KG1 (cell line): ENCODE measurements around the gene B3GALT6.
"Not testable (repeated sequence)": the region's sequence is repeated elsewhere in the genome, so short reads cannot be mapped to it uniquely, and the experiment has no call there.

Experiments
- DNase-seq: peaks from one replicate; lab custom pipeline; 2025; lab: John Stamatoyannopoulos, UW

Gene B3GALT6

DNA sequence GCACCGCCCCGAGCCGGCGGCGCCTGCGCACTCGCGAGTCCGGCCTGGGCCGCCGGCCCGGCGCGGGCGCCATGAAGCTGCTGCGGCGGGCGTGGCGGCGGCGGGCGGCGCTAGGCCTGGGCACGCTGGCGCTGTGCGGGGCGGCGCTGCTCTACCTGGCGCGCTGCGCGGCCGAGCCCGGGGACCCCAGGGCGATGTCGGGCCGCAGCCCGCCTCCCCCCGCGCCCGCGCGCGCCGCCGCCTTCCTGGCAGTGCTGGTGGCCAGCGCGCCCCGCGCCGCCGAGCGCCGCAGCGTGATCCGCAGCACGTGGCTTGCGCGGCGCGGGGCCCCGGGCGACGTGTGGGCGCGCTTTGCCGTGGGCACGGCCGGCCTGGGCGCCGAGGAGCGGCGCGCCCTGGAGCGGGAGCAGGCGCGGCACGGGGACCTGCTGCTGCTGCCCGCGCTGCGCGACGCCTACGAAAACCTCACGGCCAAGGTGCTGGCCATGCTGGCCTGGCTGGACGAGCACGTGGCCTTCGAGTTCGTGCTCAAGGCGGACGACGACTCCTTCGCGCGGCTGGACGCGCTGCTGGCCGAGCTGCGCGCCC, at the start of gene B3GALT6:
B3GALT6 (plus strand) TSS at position 30 of the 588 bp plus-strand sequence; CDS start at position 72, 42 bp downstream.
- no peak for DNase-seq

DNA sequence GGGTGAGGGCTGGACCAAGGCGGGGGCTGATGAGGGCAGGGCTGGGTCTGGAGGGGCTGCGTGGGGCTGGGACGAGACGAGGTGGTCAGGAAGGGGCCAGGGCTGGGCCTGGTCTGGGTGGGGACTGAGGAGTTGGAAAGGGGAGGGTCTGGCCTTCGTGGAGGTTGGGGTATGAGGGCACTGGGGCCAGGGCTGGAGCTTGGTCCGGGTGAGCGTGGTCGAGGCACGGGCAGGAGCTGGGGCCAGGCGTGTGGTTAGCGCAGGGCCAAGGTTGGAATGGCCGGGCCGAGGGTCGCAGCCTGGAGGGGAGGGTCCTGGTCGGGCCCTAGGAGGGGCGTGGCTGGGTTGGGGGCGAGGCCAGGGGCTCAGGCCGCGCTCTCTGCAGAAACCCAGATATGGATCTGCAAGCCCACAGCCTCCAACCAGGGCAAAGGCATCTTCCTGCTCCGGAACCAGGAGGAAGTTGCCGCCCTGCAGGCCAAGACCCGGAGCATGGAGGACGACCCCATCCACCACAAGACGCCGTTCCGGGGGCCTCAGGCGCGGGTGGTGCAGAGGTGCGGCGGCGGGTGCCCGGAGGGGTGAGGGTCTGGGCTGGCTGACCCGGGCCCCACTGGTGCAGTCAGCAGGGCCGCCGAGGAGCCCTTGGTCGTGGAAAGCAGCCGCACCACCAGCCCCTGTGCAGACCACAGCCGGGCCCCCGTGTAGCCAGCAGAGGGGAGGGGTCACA, 49.4 kb upstream of the B3GALT6 start:
- no peak for DNase-seq

DNA sequence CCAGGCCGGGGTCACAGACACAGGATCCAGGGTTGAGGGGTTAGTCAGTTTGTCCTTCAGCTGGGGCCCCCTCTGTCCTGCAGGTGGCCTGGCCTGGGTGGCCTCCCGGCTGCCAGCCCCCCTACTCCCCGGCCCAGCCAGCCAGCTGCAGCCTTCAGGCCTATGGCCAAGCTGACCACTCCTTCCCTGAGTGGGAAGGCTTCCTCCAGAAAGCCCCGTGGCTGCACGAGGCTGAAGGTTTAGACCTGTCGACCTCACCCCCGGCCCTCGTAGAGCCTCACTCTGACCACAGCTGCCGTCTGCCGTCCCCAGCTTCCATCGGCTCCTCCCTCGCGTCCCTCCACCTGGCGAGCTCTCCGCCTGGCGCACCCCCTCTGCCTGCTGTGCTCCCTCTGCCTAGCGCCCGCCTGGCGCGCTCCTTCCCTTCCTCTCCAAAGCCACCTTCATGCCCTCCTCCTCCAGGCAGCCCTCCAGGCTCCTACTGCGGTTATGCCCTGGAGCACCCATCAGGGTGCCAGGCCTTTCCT, 48.8 kb upstream of the B3GALT6 start:
- no peak for DNase-seq

DNA sequence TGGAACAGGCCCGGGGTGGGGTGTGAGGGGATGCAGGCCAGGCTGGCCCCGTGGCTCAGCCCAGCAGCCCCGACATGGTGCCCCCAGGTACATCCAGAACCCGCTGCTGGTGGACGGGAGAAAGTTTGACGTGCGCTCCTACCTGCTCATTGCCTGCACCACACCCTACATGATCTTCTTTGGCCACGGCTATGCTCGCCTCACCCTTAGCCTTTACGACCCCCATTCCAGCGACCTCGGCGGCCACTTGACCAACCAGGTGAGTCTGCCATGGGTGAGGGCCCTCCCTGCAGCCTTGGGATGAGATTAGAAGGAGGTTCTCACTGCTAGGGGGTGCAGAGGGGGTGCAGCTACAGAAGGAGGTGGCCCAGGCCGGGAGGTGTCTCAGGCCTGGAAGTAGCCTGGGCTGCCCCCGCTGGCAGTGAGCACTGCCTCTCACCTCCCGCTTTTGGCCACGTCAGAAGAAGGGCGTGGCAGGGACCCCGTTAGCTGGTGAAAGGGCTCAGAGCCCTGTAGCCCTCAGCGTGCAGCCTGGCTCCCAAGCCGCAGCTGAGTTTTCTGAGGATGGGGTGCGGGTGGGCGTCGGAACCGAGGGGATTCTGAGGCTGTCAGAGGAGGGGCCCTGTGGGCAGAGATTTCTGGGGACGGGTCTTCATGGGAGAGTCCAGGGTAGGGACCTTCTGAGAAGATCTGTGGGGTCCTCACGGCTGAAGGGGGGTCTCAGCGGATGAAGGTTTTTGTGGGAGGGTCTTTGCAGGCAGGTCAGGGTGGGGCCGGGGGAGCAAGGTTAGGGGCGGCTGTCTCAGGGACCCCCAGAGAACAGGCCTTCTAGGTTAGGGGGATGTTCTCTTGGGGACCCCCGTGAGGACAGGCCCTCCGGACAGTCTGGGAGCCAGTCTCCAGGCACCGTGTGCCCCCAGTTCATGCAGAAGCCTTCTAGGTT, 47.9 kb upstream of the B3GALT6 start:
- DNase-seq, result no peak

DNA sequence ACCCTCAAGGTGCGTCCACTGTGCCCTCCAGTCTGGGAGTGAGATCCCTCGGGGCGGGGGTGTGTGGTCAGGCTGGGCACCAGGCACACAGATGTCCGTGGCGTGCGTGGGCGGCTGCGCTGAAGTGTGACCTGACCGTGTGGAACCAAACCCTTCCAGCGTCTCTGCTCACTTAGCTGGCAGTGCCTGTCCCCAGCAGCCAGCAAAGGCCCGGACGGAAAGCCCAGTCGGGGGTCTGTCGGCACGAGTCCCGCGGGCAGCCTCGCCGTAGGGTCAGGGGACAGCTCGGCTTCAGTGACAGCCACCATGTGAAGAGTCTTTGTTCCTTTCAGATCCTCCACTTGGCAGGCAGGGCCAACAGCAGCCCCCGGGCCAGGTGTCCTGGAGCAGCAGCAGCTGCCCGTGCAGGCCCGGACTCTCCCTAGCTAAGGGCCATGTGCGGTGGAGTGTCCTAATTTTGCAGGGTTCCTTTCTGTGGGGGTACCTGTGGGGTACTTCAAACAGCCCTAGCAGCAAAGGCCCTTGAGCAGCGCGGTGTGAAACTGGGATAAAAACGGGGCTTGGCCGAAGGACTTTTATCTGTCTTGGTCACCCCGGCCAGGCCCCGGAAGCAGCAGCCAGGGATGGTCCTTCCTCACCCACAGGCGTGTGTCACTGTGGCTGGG, 46.8 kb upstream of the B3GALT6 start:
- no peak for DNase-seq

DNA sequence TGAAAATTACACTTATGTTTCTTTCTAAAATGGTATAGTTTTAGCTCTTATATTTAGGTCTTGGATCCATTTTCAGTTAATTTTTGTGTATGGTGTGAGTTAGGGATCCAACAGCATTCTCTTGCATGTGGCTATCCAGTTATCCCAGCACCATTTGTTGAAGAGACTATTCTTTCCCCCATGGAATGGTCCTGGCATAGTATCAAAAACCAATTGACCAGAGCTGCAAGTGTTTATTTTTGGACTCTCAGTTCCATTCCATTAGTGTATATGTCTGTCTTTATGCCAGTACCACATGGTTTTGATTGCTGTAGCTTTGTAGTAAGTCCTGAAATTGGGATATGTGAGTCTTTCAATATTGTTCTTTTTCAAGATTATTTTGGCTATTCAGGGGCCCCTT, 44.1 kb upstream of the B3GALT6 start:
- DNase-seq, result no peak

DNA sequence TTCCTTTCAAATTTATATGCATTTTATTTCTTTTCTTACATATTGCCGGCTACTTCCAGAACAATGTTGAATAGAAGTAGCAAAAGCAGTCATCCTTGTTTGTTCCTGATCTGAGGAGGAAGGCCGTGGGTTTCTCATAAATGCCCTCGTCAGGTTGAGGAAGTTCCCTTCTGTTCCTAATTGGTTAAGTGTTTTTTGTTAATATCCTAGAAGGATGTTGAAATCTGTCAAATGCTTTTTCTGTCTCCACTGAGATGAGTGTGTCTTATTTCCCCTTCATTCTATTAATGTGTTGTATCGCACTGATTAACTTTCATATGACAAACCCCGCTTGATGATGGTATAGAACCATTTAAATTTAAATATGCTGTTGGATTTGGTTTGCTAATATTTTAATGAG, 42.9 kb upstream of the B3GALT6 start:
- no peak for DNase-seq

DNA sequence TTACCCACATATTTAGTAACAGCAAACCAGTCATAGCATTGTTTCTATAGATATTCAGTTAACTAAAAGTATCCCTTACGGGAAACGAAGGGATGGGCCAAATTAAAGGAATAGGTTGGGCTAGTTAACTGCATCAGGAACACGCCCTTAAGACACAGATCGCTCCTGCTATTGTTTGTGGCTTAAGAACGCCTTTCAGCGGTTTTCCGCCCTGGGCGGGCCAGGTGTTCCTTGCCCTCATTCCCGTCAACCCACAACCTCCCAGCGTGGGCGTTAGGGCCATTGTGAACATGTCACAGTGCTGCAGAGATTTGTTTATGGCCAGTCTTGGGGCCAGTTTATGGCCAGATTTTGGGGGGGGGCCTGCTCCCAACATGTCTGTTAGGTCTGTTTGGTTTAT, 40.3 kb upstream of the B3GALT6 start:
- no peak for DNase-seq

DNA sequence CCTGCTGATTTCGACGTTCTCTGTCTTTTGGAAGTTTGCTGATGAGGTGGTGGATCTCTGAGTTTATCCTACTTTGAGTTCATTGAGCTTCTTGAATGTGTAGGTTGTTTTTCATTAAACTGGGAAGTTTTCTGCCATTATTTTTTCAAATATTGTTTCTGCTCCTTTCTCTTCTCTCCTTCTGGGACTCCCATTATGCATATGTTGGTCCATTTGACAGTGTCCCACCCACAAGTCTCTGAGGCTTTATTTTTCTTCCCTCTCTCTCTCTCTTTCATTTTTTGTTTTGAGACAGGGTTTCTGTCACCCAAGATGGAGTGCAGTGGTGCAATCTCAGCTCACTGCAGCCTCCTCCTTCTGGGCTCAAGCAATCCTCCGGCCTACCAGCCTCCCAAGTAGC, 37.3 kb upstream of the B3GALT6 start:
- DNase-seq, result no peak

DNA sequence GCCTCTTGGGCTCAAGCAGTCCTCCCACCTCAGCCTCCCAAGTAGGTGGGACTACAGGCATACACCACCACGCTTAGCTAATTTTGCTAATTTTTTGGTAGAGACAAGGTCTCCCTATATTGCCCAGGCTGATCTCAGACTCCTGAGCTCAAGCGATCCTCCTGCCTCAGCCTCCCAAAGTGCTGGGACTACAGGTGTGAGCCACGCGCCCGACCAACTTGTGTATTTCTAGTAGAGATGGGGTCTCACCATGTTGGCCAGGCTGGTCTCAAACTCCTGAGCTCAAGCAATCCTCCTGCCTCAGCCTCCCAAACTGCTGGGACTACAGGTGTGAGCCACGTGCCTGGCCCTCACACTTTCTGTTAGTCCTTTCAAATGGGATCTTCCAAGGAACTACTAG, 36.3 kb upstream of the B3GALT6 start:
- not testable (repeated sequence) for DNase-seq

DNA sequence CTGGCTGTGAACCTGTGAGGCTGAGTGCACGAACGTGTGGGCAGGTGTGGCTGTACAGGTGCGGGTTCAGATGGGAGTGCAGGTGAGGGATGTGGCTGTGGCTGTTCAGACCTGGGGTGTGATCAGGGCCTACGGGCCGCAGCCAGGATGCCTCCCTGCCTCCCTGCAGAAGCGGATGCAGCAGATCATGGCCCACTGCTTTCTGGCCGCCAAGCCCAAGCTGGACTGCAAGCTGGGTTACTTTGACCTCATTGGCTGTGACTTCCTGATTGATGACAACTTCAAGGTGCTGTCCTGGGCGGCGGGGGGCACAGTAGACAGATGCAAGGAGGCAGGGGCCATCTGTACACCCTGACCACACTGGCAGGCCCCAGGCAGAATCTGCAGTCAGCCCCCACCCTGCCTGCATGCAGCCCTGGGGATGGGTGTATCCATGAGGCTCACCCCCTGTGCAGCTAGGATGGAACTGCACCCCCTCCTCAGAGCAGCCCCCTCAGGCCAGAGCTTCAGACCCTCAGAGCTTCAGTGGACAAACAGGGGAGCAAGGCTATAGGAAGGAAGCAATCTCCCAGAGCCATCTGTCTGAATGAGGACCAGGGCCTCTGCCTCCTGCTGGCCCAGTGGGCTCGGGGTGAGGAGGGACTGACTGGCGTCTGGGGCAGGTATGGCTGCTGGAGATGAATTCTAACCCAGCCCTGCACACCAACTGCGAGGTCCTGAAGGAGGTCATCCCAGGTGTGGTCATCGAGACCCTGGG, 35.4 kb upstream of the B3GALT6 start:
- DNase-seq, result no peak

DNA sequence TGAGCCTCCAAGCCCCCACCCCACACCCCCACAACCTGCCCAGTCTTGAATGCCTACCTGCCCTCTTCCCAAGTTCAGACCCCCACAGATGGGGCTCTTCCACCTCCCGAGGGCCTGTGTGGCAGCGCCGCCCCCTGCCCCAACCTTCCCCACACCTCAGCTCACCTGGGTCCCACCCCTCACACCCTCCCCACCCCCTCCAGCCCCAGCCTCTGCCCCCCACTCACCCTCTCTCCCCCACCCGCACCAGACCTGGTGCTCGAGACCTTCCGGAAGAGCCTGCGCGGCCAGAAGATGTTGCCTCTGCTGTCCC, 34.9 kb upstream of the B3GALT6 start:
- DNase-seq, result no peak

DNA sequence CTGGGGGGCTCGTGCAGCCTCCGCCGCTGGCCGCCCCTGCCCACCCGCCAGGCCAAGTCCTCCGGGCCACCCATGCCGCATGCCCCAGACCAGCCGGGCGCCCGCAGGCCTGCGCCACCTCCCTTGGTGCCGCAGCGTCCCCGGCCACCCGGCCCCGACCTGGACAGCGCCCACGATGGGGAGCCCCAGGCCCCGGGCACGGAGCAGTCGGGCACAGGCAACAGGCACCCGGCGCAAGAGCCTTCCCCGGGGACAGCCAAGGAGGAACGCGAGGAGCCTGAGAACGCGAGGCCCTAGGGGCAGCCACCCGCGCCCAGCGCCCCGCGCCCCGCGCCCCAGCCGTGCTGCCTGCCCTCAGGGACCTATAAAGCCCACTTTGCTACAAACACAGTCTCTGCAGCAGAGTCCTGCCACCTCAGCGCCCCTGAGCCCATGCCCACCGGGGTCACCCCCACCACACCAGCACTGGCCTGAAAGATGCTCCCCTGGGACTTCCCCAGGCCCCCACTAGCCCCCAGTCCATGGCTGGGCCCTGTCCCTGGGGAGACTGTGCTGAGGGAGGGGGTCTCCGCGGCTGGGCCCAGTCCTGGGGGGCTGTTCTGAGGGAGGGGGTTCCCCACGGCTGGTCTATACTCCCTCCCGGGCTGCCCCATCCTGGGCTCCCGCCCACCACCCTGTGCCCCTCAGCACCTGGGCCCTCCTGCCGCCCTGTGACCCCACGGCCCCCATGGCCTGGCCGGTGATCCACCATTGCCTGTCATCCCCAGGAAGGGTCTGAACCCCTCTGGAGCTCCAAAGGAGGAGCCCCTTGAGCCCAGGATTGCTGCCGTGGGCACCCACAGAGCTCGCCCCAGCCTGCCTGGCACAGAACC, 34.2 kb upstream of the B3GALT6 start:
- no peak for DNase-seq

DNA sequence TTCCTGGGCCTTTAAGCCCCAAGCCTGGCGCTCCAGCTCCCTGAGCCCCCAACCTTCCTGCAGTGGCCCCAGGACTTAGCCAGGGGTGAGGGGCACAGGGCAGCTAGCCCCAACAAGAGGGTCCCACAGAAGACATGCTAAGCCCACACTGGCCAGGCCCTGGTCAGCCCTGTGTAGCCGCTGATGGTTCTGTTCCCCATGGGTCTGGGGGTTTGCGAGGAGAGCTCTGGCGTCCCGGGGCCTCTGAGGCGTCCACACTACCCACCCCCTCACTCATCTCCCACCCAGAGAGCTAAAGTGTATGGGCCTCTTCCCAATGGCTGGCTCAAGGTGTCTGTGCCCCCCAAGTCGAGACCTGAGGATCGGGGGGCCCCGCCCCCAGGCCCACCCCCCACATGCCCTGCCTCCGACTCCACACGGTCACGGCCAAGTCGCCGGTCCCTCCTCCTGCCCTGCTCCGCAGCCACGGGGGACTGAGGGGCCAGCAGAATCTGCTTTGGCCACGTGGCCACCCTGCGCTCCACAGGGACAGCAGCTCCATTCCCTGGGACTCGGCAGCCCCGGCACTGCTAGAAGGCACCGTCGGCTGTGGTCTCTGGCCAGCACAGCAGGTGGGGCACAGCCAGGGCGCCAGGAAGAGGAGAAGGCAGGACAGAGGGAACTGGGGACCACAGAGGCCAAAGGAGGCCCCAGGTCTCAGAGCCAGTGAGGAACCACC, 33.5 kb upstream of the B3GALT6 start:
- DNase-seq, result no peak

DNA sequence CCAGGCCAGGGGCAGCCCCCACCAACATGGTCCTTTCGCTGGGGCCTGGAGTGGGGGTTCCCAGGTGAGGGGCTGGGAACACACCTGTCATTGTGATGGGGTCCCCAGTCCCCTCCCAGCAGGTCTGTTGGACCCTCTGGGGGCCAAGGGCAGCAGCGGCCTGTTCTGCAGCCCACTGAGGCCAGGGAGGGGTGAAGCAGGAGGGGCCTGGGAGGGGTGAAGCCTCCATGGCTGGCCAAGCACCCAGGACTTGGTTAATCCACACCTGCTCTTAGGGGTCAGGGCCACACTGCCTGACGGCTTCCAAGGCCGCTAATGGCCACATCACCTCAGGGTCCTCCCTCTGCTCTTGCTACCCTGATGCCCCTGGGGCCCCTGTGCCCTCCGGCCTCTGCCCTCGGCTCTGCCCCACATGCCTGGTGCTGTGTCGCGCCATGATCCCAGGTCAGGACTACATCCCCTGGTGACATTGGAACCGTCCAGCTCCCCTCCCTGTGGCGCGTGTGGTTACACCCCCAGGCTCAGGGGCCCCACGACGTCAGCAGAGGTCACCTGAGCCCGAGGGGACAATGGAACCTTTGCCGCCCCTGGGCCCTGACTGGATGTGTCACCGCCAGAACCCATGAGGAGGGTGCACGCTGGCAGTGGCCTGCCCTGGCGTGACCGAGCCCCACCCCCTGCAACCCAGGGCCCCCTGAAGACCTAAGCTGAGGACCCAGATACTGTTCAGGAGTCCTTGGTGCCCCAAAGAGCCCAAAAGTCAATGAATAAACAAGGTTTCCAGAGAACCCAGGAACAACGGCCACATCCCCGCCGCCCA, 32.7 kb upstream of the B3GALT6 start:
- DNase-seq, result no peak

DNA sequence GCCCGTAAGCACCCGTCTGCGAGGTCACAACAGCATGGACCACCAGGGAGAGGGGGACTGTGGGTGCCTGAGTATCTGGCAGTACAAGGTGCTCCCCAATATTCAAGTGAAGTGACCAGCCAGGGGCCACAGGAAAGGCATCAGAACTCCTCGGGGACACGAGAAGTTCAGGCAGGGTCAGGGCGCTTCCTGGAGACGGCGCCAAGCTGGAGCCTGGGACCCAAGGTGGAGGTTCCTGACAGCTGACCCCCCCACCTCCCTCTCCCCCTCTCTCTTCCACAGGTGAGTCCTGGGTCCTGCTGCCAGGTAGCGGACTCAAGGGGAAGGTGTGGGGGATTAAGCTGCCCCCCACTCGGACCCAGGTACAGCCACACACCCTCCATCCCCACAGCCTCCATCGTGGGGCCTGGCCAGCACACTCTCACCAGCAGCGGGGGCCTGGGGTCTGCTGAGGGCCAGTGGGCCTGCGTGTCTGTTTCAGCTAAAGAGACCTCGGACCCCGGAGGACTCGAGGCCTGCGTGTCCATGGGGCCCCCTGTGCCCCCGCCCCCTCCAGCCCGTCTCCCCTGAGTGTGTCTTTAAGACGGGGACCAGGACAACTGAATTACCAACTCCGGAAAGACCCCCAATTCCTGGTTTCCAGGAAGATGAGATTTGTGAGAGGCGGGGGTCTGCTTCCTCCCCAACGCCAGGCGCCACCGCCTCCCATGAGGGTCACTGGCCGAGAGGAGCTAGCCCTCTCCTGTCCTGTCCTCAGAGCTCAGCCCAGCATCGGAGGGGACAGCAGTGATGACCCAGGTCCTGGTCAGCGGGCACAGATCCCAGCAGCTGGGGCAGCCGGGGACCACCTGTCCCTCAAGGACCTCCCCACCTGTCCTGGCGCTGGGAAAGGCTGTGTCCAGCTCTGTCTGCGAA, 31.8 kb upstream of the B3GALT6 start:
- DNase-seq, result no peak

DNA sequence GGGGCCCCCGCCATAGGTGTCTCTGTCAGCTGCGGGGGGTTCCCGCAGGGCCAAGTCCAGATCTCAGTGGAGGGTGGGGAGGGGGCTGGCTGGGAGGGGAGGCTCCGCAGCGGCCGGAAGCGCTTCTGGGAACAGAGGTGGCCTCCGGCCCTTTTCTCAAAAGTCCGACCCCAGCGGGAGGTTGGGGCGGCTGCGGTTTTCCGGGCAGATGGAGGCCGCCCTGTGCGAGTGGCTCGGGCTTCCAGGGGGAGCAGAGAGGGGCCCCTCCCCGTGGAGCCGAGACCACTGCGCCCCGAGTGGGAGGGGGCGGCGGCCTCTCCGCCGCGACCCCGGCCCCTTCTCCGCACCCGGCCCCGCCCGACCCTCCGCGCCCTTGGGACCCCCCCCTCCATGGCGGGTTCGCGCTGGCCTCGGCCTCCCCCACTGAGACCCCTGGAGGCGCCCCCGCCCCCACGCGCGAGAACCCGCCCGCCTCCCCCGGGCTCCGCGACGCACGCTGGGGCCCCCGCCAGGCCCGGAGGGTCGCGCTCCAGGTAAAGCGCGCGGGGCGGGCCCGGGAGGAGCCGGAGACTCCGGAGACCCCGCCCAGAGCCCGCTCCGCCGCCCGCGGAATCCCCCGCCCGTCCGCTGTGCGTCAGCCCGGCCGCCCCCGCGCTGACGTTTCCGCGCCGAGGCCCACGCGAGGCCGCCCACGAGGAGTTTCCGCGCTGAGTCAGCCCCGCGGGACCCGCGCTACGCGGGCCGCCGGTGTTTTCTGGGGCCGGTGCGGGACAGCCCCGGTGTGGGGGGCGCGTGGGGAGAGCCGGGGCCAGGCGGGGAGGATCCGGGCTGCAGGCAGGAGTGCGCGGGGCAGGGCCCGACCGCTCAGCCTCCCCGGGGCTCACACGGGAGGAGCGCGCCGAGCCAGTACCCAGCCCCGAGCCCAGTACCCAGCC, 30.9 kb upstream of the B3GALT6 start:
- DNase-seq, result no peak
